HL-60/S4 treated with phorbol 12-myristate 13-acetate at 8.2 ng/mL for 4 days and 3 days (cell line): ENCODE data around the gene HELZ.

ENCODE experiments used
- in situ Hi-C: fragments of 300-500 bp; cut with MboI; formaldehyde crosslinking; loops from 2 replicates; pipeline ENCODE4 v1.15.0; 2022; ENCODE audit warnings: low sequenced_read_pairs

HELZ gene

GRCh38 chr17:67196422-67196821 lies 48.6 kb downstream of the HELZ start:
- in situ Hi-C loops: no loop called here

DNA sequence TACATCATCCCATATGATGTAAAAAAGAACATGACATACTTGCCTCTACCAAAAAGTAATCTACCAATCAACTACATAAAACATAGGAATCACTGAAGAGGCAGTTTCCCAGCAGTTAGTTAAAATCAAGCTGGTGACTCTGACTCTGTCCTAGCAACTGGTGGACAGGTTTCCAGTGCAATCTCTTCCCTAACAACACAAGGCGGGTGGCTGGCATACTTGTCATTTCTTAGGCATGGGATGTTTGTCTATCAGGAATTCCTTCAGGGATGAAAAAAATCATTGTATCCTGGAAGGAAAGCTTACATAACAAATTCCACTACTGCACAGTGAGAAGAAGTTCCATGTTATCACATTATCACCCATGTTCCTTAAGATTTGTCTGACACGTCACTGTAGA lies 50.9 kb downstream of the HELZ start:
- in situ Hi-C loops: no loop called here

GRCh38 chr17:67187927-67188326 lies 57.1 kb downstream of the HELZ start:
- in situ Hi-C loops: no loop called here

GRCh38 chr17:67186782-67187181 lies 58.2 kb downstream of the HELZ start:
- in situ Hi-C loops: no loop called here

DNA sequence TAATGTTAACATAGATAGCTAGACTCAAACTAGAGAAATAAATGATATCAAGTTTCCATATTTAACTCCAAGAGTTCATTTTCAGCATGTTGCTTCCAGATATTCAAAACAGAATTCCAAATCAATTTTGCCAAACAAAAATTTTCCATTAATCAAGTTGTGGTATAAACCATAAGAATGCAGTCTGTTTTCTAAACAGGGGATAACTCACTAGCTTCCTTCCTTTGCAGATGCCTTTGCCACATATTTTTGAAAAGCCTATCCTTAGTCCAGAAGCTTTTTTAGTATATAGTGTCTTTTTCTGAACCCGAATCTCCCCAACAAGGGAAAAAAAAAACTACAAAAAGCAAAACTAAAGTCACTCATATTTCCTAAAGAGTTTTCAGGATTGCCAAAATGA lies 61.5 kb downstream of the HELZ start:
- in situ Hi-C loops: no loop called here

GRCh38 chr17:67181825-67182224 lies 63.2 kb downstream of the HELZ start:
- in situ Hi-C loops: no loop called here

- in situ Hi-C loops: no loop called here
These were observed 64.7 kb downstream of the HELZ start for GRCh38 chr17:67180275-67180674.

DNA sequence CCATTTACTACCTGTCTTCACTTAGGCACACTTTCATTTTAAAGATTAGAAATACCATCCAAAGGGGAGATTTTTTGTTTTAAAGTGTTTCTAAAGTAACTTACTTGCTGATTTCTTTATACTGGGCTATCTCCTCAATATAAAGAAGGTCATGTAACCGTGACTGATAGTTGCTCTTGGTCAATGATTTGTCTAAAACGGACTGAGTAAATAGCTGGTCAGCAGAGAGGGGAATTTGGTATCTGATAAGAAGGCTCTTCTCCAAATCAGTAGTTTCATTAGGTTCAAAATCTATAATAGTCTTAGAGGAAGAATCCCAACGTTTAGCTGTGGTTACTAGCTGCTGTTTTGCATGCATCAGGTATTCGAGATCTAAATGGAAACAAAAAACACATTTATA lies 66.4 kb downstream of the HELZ start:
- in situ Hi-C loops: no loop called here

DNA sequence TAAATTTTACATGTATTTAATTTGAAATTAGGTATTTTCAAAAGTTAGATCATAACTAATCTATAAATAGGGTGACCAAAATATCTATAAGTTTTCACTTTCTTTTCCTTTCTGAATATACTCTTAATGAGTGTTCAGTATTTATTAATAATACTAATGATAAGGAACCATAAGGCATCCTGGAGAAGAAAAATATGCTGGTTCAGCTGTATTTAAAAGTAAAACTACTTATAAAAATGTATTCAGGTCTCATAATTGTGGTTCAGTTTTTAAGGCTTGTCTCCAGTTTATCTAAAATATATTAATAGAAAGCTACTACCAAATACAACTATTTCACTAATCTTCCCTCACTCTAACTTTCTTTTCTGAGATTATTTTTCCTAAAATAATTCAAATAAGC lies 67.3 kb downstream of the HELZ start:
- in situ Hi-C loops: no loop called here

DNA sequence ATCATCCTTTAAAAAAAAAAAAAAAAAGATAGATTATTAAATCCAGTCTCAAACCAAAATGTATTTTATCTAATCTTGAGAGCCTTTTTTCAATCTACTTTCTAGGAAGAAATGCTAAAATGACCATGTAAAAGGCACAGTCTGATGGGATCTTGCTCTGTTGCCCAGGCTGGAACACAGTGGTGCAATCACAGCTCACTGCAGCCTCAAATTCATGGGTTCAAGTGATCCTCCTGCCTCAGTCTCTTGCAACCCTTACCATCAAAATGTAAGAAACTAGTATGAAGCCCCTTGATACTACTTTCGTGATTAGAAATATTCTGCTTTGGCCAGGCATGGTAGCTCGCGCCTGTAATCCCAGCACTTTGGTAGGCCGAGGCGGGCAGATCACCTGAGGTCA lies 70.8 kb downstream of the HELZ start:
- in situ Hi-C loops: no loop called here

- in situ Hi-C loops: no loop called here
These were observed 73.4 kb downstream of the HELZ start for GRCh38 chr17:67171560-67171959.

GRCh38 chr17:67168496-67168895 lies 76.5 kb downstream of the HELZ start:
- in situ Hi-C loops: no loop called here

GRCh38 chr17:67165201-67165600 lies 79.8 kb downstream of the HELZ start:
- in situ Hi-C loops: no loop called here

GRCh38 chr17:67164302-67164701 lies 80.7 kb downstream of the HELZ start:
- in situ Hi-C loops: no loop called here

GRCh38 chr17:67162771-67163170 lies 82.2 kb downstream of the HELZ start:
- in situ Hi-C loops: no loop called here

- in situ Hi-C loops: no loop called here
These were observed 83.4 kb downstream of the HELZ start for GRCh38 chr17:67161573-67161972.

GRCh38 chr17:67160791-67161190 lies 84.2 kb downstream of the HELZ start:
- in situ Hi-C loops: no loop called here

GRCh38 chr17:67157732-67158639 lies 87.0 kb downstream of the HELZ start:
- in situ Hi-C loops: no loop called here

DNA sequence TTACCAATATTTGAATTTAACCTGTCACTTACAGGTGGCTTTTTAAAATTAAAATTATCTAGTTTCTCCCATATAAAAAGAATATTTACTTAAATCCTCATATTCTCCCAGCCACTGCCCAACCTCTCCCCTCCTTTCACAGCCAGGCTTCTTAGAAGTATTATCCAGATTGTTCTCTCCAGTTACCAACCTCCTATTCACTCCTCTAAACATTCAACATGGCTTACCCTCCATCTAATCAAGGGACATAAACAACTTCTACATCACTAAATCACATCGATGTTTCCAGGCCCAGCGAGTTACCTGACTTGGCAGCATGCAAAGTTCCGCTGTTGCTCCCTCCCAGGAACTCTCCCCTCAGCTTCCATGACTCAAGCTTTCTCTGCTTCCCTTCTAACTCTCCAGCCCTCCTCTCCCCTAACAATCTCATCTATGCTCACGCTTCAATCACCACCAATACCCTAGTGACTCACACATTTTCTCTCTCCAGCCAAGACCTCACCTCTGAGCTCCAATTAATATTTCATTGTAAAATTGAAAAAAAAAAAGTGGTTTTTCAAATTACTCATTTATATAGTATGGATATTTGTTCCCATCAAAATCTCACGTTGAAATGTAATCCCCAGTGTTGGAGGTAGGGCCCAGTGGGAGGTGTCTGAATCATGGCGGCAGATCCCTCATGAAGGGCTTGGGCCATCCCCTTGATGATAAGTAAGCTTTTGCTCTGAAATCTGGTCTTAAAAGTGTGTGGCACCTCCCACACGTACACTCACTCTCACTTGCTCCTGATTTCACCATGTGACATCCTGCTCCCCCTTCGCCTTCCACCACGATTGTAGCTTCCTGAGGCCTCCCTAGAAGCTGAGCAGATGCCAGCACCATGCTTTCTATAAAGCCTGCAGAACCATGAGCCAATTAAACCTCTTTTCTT lies 88.5 kb downstream of the HELZ start:
- in situ Hi-C loops: no loop called here

DNA sequence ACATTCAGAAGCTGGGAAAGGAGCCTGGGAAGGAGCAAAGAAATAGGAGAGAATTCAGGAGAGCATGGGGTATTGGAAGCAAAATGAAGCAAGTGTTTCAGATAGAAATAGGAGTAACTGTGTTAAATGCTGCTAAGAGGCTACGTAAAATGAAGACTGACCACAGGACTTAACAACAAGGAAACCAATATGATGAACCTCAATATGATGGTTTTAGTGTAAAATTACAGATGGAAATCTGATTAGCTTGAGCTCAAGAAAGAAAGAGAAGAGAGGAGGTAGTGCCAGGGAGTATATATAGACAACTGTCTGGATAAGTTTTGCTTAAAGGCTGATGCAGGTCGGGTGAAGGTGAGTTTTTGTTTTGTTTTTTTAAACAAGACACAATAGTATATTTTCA lies 92.2 kb downstream of the HELZ start:
- in situ Hi-C loops: no loop called here

GRCh38 chr17:67151717-67152116 lies 93.3 kb downstream of the HELZ start:
- in situ Hi-C loops: no loop called here

DNA sequence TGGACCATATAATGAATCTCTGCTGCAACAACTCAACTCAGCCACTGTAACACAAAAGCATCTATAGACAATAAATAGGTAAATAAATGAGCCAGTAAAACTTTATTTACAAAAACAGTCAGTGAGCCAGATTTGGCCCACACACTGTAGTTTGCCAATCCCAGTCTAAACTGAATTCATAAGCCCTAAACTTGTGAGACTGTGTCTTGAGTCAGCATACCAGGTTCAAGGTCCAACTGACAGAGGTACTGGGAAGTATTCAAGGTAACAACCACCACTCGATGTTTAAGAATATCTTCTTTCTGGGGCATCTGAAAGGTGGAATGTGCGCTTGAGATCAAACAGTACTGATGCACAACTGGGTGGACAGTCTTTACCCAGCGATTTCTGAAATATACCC lies 94.2 kb downstream of the HELZ start:
- in situ Hi-C loops: no loop called here
